ENCODE measurements around the gene MEP1B. TPM values are rescaled to one million over a fixed set of nuclear protein-coding genes. Genes with fewer than 3 reads are reported as not detected.

Gene MEP1B
- polyA plus RNA-seq, 1 of the 3 experiments (the other 2 are of a cell fraction): not detected

DNA sequence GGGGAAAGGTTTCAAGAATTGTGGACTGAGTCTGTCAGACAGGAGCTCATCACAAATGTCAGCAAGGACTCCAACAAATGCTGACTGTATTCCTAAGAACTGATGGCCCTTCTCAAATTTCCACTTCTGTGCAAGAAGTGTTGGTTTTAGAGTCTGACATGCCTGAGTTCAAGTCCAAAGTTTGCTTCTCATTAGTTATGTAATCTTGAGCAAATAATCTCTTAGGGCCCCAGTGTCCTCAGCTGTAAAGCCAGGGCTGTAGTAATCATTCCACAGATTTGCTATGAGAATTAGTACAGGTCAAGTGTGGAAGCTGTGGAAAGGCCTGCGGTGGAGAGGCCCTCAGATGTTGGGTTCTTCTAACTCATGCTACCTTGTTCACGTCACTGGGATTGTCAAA lies 23.9 kb downstream of the MEP1B start (continued):
- TF ChIP-seq, protein P1, sequence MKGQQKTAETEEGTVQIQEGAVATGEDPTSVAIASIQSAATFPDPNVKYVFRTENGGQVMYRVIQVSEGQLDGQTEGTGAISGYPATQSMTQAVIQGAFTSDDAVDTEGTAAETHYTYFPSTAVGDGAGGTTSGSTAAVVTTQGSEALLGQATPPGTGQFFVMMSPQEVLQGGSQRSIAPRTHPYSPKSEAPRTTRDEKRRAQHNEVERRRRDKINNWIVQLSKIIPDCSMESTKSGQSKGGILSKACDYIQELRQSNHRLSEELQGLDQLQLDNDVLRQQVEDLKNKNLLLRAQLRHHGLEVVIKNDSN (IDR thresholded peaks at IDR 0.05; ENCODE audit: borderline replicate concordance, low read depth): no peak
- TF ChIP-seq CHD2 (IDR thresholded peaks at IDR 0.05; ENCODE audit: low read length, partially characterized antibody): no peak

DNA sequence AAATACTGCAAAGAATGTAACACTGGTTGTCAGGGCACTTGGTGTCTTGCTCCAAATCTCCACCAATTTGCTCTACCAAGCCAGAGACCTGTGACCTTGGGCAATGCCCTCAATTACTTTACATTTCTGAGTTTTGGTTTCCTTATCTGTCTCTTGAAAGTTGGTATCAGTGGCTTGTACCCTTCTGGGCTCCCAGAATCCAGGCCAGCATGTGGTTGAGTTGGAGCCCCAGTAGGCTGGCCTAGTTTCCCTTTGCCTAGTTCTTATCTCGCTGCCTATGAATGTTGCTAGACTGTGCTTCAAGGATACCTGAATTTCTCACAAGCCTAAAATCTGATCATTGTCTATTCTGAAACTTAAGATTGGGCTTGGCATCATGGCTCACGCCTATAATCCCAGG lies 26.6 kb downstream of the MEP1B start:
- H3K27ac ChIP-seq (ENCODE audit: low read depth in 2 of 2, low read length in 1 of 2): no peak overlapping the region
- no peaks in the 10 kb centered on the region for H3K36me3 ChIP-seq (replicated peaks in 1 of 2; ENCODE audit: control insufficient read depth in 1 of 2, insufficient read depth in 2 of 2, low read length in 1 of 2)
- H4K20me1 ChIP-seq (ENCODE audit: insufficient read depth): no peaks in the 10 kb centered on the region
- H3K9me3 ChIP-seq: no peaks in the 10 kb centered on the region
- ChIA-PET CTCF (no interaction called here), POLR2A (no interaction called here)
- no peaks in the 10 kb centered on the region for H3F3A ChIP-seq (replicated peaks; ENCODE audit: insufficient read depth)
- H3K4me3 ChIP-seq (ENCODE audit: low read depth in 2 of 2, low read length in 1 of 2): no peak overlapping the region
- H3K9me2 ChIP-seq: no peaks in the 10 kb centered on the region
- H3K4me1 ChIP-seq (ENCODE audit: control insufficient read depth in 1 of 2, insufficient read depth in 2 of 2, low read depth in 1 of 2, low read length in 1 of 2): no peaks in the 10 kb centered on the region; a peak in 1 of 4 replicates
- 39% methylated on average over 2 of the region's 2 CpGs for WGBS (ENCODE audit: low lambda C conversion rate)
- H3K79me2 ChIP-seq (ENCODE audit: insufficient read depth): no peaks in the 10 kb centered on the region
- no peak overlapping the region for H2AFZ ChIP-seq (ENCODE audit: low read depth)
- DNase-seq: no peak
- TF ChIP-seq, protein P2, sequence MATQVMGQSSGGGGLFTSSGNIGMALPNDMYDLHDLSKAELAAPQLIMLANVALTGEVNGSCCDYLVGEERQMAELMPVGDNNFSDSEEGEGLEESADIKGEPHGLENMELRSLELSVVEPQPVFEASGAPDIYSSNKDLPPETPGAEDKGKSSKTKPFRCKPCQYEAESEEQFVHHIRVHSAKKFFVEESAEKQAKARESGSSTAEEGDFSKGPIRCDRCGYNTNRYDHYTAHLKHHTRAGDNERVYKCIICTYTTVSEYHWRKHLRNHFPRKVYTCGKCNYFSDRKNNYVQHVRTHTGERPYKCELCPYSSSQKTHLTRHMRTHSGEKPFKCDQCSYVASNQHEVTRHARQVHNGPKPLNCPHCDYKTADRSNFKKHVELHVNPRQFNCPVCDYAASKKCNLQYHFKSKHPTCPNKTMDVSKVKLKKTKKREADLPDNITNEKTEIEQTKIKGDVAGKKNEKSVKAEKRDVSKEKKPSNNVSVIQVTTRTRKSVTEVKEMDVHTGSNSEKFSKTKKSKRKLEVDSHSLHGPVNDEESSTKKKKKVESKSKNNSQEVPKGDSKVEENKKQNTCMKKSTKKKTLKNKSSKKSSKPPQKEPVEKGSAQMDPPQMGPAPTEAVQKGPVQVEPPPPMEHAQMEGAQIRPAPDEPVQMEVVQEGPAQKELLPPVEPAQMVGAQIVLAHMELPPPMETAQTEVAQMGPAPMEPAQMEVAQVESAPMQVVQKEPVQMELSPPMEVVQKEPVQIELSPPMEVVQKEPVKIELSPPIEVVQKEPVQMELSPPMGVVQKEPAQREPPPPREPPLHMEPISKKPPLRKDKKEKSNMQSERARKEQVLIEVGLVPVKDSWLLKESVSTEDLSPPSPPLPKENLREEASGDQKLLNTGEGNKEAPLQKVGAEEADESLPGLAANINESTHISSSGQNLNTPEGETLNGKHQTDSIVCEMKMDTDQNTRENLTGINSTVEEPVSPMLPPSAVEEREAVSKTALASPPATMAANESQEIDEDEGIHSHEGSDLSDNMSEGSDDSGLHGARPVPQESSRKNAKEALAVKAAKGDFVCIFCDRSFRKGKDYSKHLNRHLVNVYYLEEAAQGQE (IDR thresholded peaks at IDR 0.05; ENCODE audit: low read depth, low read length): no peak
- TF ChIP-seq, protein P3, sequence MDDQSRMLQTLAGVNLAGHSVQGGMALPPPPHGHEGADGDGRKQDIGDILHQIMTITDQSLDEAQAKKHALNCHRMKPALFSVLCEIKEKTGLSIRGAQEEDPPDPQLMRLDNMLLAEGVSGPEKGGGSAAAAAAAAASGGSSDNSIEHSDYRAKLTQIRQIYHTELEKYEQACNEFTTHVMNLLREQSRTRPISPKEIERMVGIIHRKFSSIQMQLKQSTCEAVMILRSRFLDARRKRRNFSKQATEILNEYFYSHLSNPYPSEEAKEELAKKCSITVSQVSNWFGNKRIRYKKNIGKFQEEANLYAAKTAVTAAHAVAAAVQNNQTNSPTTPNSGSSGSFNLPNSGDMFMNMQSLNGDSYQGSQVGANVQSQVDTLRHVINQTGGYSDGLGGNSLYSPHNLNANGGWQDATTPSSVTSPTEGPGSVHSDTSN (IDR thresholded peaks at IDR 0.05): no peak
- TF ChIP-seq MXI1 (IDR thresholded peaks at IDR 0.05; ENCODE audit: low read depth, low read length): no peak
- TF ChIP-seq MEF2A (IDR thresholded peaks at IDR 0.05; ENCODE audit: borderline replicate concordance, low read depth): no peak
- TF ChIP-seq GABPA (IDR thresholded peaks at IDR 0.05; ENCODE audit: low read depth): no peak
- TF ChIP-seq TAF1 (IDR thresholded peaks at IDR 0.05; ENCODE audit: borderline replicate concordance, low read depth, low read length): no peak
- no peak for TF ChIP-seq GATA2 (CRISPR knock-in tag; IDR thresholded peaks at IDR 0.05)
- TF ChIP-seq FOSL2 (IDR thresholded peaks at IDR 0.05; ENCODE audit: borderline replicate concordance, low read depth): no peak
- TF ChIP-seq, protein P4, sequence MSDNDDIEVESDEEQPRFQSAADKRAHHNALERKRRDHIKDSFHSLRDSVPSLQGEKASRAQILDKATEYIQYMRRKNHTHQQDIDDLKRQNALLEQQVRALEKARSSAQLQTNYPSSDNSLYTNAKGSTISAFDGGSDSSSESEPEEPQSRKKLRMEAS (IDR thresholded peaks at IDR 0.05; ENCODE audit: low read depth): no peak
- TF ChIP-seq EP300 (IDR thresholded peaks at IDR 0.05; ENCODE audit: borderline replicate concordance in 1 of 2, low read depth in 1 of 2, low read length in 1 of 2): no peak
- TF ChIP-seq SMC3 (IDR thresholded peaks at IDR 0.05; ENCODE audit: low read depth, low read length): no peak
- TF ChIP-seq ELF1 (IDR thresholded peaks at IDR 0.05): no peak
- TF ChIP-seq NRF1 (IDR thresholded peaks at IDR 0.05; ENCODE audit: low read depth, low read length): no peak
- TF ChIP-seq YY1 (IDR thresholded peaks at IDR 0.05; ENCODE audit: low read depth): no peak
- TF ChIP-seq CHD2 (IDR thresholded peaks at IDR 0.05; ENCODE audit: low read length, partially characterized antibody): no peak
- no peak for TF ChIP-seq FOXJ3 (CRISPR knock-in tag; IDR thresholded peaks at IDR 0.05)
- TF ChIP-seq TEAD4 (IDR thresholded peaks at IDR 0.05; ENCODE audit: borderline replicate concordance, insufficient read depth): no peak
- no peak for TF ChIP-seq TCF12 (IDR thresholded peaks at IDR 0.05)
- TF ChIP-seq POLR2AphosphoS5 (IDR thresholded peaks at IDR 0.05; ENCODE audit: low read depth, low read length): no peak
- no peak for TF ChIP-seq RXRA (IDR thresholded peaks at IDR 0.05; ENCODE audit: borderline replicate concordance, low read depth)
- no peaks in the 10 kb centered on the region for H3K27me3 ChIP-seq (ENCODE audit: insufficient read depth)
- H3K9ac ChIP-seq: no peak overlapping the region
- H3K4me2 ChIP-seq: no peak overlapping the region

Data from SK-N-SH (cell line).